SK-N-MC (cell line): Measurements from ENCODE around the gene PRSS50.

Experiments
- EZH2 ChIP-seq: fragments of 200-600 bp; sonication (generic); IDR thresholded peaks from one replicate; pipeline ENCODE4 v1.6.1; 2017; ENCODE audit warnings: antibody characterized with exemption
- FOXP2 ChIP-seq: optimal IDR thresholded peaks from 2 replicates; pipeline ENCODE3; 2011; ENCODE audit warnings: mild to moderate bottlenecking, moderate library complexity; ENCODE audit not compliant: insufficient read depth; ENCODE audit errors: extremely low read length, control extremely low read depth
- POLR2AphosphoS5 ChIP-seq: IDR thresholded peaks from 2 replicates; pipeline ENCODE4 v1.6.1; 2012; ENCODE audit warnings: mild to moderate bottlenecking, low read depth, low read length, borderline replicate concordance

DNA sequence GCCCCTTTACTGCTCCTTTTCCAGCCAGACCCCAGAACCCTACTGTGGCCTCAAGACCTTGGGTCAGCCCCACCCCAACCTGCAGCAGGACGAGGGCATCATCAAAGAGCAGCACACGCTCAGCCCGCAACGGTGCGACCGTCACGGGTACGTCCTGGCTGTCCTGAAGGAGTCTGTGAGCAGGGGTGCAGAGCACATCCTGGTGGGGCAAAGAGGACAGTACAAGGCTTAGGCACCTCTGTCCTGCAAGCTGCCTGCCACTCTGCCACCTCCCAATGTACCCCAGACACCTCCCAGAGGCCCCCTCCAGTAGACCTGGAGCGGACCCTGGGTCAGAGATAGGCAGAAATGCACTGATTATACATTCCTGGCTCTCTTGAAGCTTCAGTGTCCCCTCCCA, 32.2 kb downstream of the PRSS50 start:
- no peak for TF ChIP-seq POLR2AphosphoS5
- no peak for TF ChIP-seq EZH2
- no peak for TF ChIP-seq FOXP2
